SK-N-SH (cell line): Measurements from ENCODE around the gene MEOX1.

Experiments used
- MXI1 ChIP-seq: IDR thresholded peaks from 2 replicates; pipeline ENCODE4 v1.6.1; 2012; ENCODE audit warnings: mild to moderate bottlenecking, low read depth, low read length, improper control_type of control experiment
- TF ChIP-seq, protein P1 (sequence below): fragments of 200-600 bp; sonication (generic); IDR thresholded peaks from 2 replicates; pipeline ENCODE4 v1.6.1; 2017; ENCODE audit warnings: antibody characterized with exemption, mild to moderate bottlenecking, moderate library complexity

DNA sequence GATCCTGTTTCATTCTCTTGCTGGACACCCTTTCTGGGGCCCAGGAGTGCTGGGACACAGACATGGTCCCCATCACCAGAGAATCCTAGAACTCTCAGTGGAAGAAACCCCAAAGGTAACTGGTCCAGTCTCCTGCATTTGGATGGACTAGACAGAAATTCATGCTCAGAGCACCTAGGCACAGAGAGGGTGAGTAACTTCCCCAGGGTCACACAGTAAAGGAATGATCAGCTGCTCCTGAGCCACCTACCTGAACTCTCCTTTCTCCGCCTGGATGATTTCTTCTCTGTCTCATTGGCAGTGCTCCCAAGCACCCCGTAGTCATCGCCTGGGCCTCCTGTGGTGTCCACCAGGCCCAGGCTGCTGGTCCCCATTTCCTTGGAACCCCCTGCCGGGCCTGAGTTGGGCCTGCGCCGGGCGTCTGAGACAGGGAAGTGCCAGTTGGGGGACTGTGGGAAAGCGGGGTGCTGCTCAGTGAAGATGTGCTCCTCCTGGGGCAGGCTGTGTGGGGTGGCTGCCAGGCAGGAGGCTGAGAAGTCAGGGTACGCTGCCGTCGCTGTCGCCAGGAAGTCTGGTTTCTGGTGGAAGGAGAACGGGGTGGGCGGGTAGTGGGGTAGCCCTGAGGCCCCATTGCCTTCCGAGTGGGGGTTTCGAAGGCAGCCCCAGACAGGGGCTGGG lies 767 bp downstream of the MEOX1 start:
- TF ChIP-seq, protein P1, sequence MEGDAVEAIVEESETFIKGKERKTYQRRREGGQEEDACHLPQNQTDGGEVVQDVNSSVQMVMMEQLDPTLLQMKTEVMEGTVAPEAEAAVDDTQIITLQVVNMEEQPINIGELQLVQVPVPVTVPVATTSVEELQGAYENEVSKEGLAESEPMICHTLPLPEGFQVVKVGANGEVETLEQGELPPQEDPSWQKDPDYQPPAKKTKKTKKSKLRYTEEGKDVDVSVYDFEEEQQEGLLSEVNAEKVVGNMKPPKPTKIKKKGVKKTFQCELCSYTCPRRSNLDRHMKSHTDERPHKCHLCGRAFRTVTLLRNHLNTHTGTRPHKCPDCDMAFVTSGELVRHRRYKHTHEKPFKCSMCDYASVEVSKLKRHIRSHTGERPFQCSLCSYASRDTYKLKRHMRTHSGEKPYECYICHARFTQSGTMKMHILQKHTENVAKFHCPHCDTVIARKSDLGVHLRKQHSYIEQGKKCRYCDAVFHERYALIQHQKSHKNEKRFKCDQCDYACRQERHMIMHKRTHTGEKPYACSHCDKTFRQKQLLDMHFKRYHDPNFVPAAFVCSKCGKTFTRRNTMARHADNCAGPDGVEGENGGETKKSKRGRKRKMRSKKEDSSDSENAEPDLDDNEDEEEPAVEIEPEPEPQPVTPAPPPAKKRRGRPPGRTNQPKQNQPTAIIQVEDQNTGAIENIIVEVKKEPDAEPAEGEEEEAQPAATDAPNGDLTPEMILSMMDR: no peak
- no peak for TF ChIP-seq MXI1
